GM19043 (cell line): ENCODE data around the gene TSGA10IP.
A peak's percentile ranks its signal among the peaks of the same experiment; 100 is the strongest.

Source experiments
- ATAC-seq: cut with Tn5 transposase; IDR thresholded peaks from one replicate; pipeline ENCODE4 v1.9.1; 2021; ENCODE audit warnings: low read depth; ENCODE audit not compliant: unreplicated experiment

Gene TSGA10IP

GRCh38 chr11:65973439-65974110, 28.3 kb downstream of the TSGA10IP start:
- ATAC-seq = no peak

- no peak for ATAC-seq
Measured at GRCh38 chr11:65975771-65976170, 30.5 kb downstream of the TSGA10IP start.

DNA sequence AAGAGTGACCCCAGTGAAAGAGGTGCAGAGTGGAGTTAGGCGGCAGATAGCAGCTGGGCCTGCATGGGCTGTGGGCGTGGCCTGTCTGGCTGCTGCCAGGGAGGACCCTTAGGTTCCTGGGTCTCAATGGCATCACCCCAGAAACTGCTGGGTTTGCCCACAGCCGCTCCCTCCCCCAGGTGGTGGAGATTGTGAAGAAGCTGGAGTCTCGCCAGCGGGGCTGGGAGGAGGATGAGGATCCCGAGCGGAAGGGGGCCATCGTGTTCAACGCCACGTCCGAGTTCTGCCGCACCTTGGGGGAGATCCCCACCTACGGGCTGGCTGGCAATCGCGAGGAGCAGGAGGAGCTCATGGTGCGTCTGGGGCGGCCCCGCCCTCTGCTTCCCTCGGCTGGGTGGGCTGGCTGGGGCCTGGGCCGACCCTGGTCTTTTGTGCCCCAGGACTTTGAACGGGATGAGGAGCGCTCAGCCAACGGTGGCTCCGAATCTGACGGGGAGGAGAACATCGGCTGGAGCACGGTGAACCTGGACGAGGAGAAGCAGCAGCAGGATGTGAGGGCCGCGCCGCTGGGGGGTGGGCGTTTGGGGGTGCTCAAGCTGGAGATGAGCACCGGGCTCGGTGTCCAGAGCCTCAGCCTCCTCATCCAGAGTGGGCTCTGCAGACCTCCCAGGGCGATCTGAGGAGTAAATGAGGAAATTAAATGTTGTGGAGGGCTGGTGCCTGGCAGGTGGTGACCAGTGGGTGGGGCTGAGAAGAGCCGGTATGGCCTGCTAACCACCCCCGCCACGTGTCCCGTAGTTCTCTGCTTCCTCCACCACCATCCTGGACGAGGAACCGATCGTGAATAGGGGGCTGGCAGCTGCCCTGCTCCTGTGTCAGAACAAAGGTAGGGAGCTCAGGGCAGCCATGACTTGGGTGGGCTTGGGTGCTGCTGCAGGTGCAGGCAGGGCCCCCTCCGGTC, 31.2 kb downstream of the TSGA10IP start:
- ATAC-seq = no peak

- no peak for ATAC-seq
Measured at GRCh38 chr11:65977621-65978390, 32.5 kb downstream of the TSGA10IP start.

DNA sequence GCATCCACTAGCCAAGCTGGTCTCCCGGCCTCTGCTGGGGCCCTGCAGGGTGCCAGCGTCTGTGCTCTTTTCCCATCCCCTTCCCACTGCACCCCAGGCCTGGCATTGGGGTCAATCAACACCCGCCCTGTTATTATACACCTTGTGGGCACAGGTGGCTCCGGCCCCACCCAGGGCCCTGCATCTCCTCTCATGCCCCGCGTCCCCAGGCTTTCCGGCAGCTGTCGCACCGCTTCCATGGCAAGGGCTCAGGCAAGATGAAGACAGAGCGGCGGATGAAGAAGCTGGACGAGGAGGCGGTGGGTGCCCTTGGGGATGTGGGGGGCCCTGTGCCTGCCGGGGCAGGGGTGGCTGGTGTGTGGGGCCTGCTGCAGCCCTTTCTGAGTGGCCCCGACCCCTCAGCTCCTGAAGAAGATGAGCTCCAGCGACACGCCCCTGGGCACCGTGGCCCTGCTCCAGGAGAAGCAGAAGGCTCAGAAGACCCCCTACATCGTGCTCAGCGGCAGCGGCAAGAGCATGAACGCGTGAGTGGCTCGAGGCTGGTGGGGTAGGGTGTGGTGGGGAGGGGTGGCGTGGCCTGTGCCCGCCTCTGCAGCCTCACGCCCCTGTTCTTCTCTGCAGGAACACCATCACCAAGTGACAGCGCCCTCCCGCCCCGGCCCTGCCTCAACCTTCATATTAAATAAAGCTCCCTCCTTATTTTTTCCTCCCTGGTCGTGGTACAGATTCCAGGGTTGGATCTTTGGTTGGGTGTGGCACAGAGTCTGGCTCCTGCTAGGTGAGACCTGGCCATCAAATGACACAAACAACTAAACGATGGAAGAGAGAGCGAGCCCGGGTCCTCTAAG, 33.3 kb downstream of the TSGA10IP start:
- no peak for ATAC-seq

DNA sequence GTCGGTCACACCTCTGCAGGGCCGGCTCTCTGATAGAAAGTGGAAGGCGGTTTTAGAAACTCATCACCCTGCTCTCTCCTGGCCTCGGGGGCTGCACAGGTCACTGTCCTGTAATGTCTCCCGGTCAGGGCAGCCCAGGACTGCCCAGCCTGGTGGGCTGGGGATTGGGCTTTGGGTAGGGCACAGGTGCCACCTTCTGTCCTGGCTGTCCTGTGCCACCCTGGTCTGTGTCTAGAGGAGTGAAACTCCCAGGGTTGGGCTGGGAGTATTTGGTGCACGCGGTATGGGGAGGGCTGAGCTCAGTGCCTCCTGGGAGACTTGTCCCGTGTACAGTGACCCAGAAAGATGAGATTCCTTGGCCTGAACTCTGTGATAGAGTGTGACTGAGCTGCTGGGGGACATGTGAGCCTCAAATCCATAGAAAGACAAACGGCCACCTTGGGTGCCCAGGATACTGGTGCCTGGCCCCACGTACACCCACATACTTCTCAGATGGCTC, 34.0 kb downstream of the TSGA10IP start:
- ATAC-seq = no peak

DNA sequence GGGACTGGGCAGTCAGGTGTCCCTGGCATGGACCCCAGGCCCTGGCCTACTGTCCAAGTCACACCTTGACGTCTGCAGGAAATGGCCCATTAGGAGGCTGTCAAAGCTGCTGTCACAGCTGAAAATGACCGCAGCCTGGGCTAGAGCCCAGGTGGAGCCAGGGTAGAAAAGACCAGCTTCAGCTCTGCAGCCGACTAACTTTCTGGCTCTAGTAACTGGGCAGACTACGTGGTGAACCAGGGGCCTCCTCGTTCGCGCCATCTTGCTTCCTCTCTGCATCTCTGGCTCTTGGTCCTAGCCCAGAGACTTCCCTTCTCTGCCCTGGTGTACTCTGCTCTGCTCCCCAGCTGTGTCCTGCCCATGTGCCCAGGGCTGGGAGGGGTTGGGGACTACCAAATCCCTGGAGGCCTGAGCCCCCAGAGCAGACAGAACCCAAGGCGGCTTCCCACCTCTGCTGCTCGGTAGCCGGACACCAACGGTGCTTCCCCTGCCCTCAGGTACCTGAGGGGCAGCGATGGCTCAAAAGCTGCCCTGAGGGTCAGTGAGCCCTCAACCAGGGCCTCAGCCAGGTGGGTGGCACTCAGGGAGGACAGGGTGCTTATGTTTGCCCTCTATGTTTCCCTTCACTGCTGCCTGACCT, 35.9 kb downstream of the TSGA10IP start:
- no peak for ATAC-seq

- no peak for ATAC-seq
Measured at GRCh38 chr11:65981972-65982823, 36.9 kb downstream of the TSGA10IP start.

DNA sequence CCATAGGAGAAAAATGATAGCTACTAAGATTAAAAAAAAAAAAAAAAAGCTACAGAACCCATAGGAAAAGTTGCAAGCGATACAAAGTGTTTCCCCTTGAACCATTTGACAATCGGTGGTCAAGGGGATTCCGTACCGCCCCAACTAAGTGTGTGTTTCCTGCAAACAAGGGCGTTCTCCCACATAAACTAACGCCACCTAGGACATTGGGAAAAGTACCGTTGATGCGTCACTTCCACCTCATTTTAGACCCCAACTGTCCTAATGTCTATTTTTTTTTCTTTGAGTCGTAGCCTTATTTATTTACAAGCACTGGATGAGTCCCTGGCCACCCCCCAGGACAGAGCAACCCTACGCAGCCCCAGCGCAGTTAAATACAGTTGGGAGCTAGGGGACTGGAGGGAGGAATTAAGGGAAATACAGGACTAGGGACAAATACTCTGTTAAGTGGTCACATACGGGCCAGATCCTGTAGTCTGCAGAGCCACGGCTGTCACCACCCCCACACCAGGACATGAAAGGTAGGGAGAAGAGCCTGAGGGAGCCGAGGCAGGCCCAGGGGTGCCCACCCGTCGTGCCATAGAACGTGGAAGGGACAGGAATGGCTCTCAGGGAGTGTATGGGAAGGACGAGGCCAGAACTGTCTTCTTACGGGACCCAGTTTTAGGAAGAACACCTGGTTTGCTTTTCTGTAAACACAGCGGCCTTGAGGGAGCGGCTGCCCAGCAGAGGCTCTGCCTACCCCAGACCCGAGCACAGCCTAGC, 37.7 kb downstream of the TSGA10IP start:
- no peak for ATAC-seq

GRCh38 chr11:65983589-65983987, 38.3 kb downstream of the TSGA10IP start:
- ATAC-seq = no peak

DNA sequence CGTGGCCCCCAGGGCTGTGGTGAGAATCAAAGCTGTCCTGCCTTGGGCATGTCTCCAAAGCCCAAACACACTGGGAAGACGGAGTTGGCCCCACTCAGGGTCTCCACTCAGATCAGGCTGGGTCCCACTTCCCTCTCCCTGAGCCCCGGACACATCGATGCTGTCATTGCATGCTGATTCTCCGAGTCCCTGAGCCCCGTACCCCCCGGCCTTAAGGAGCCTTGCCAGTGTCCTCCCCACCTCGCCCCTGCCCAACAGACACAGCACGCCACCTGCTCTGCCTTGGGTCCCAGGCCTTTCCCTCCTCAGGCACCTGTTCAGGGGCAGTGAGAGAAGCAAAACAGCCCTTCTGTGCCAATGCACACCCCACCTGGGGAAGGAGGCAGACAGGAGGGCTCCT, 42.1 kb downstream of the TSGA10IP start:
- ATAC-seq = no peak

- peak; percentile 84 for ATAC-seq
Measured at GRCh38 chr11:65988791-65989592, 43.7 kb downstream of the TSGA10IP start.

- ATAC-seq = no peak
Measured at GRCh38 chr11:65992056-65992455, 46.8 kb downstream of the TSGA10IP start.

- ATAC-seq = no peak
Measured at GRCh38 chr11:65997286-65997685, 52.0 kb downstream of the TSGA10IP start.

DNA sequence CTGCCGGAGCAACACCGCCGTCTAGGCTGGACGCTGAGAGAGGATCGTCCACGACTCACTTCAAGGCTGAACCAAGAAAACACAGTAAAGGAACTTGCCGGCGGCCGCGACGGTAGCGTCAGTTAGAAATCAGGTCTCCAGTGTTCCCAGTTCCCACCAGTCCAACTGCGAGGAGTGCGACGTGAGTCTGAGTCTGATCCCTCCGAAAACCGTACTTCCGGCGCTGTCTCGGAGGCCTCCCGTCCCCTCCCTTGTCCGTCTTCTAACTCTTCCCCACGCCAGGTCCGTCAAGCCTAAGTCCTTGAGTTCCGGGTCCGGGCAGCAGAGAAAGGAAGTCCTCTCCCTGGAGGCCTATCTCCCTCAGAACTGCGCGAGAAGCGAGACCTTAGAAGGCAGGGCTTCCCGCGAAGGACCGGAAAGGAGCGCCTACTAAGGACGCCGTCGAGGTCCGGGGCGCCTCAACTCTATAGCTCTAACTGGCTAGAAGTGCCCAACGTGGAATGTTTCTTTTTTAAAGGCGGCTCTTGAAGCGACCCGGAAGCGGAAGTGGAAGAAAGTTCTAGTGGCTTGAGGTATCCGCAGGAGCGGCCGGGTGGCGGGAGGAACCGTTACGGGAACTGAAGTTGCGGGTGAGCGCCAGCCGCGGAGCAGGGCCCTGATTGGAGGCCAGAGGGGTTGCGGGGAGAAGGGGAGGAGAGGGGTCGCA, 56.8 kb downstream of the TSGA10IP start, which contains the start of the genes BANF1 and EIF1AD:
TSS of gene BANF1 (plus strand) at position 562 of the 706 bp plus-strand sequence. CDS start 748 bp downstream, outside the sequence.
TSS of gene EIF1AD (minus strand) at position 216 of the 706 bp plus-strand sequence. CDS start 1,768 bp downstream, outside the sequence.
- peak; percentile 82 for ATAC-seq

DNA sequence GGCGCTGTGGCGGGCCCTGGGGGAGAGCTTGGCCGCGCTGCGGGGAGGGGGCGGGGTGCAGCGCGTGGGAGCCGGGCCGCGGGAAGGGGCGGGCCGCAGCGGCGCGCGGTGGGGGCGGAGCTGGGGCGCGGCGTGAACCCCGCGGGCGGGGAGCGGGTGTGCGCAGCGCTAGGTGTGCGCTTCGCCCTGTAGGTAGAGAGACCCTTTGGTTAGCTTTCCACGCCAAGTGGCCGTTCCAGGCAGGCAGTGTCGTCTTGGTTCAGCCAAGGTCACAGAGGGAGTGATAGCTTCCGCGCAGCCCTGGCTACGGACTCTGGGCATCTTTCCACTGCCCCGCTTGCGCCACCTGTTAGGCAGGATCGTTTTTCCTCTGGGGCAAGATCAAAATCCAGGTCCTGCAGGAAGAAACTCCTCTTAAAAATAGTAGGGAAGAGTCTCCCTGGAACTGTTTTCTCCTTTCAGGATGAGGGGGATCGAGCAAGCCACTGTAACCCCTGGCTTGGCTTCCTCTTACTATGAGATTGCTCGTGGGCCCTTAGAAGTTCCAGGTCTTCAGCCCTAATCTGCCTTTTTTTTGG, 57.5 kb downstream of the TSGA10IP start:
- peak; percentile 41 for ATAC-seq
